Measurements from ENCODE around the gene MBNL1.

- TF ChIP-seq CTCF (IDR thresholded peaks at IDR 0.05; ENCODE audit: borderline replicate concordance, extremely low read depth, low read length, poor library complexity, severe bottlenecking): no peak
- no peak for TF ChIP-seq EZH2 (IDR thresholded peaks at IDR 0.05; ENCODE audit: borderline replicate concordance, low read depth, low read length, severe bottlenecking)
Observed at GRCh38 chr3:152421162-152421561, 152.4 kb downstream of the MBNL1 start.

Measured in DND-41 (cell line).